ENCODE data around the gene GLCE.
"Not testable (repeated sequence)": the region's sequence is repeated elsewhere in the genome, so short reads cannot be mapped to it uniquely, and the experiment has no call there.

The GLCE gene

GRCh38 chr15:69145149-69145693 lies 15.2 kb upstream of the GLCE start:
- H3K4me3 ChIP-seq (ENCODE audit: low read length): no peak overlapping the region
- no peak for TF ChIP-seq ZNF274 (IDR thresholded peaks at IDR 0.05; ENCODE audit: low read depth, low read length)

DNA sequence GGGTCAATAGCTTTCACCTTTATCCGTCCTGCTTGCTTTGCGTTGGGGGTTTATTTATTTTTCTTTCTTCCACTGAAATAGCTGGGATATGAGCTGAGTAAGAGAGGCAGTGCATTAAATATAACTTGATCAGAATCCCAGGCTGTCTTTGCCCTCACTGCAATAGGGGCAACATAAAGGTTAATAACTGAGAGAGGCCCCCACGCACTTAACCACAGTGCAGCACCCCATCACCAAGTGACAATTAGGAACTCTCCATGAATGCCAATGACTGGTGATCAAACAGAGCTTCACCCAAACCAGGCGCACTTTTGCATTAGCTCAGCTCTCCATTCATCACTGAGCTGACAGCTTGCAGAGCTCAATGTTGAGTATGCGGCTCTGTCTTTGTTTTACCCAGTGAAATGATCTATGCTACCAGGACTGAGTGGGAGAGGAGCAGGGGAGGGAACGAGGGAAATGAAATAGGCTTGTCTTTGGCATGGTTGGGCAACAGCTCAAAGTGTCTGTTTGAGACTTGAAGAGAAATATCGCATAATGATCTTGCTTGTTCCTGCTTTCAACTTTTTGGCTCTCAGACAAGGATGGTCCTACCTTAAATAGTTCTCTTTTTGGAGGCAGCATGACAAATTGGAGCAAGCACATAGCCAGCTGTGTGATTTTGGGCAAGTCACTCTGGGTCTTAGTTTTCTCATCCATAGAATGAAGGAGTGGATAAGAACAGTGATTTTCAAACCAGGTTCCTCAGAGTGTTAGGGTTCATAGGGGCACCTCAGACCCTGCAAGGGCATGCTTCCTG lies 14.5 kb upstream of the GLCE start:
- no peak overlapping the region for H3K4me3 ChIP-seq (ENCODE audit: low read length)
- no peak for TF ChIP-seq ZNF274 (IDR thresholded peaks at IDR 0.05; ENCODE audit: low read depth, low read length)

GRCh38 chr15:69146724-69147435 lies 13.6 kb upstream of the GLCE start:
- no peak for TF ChIP-seq ZNF274 (IDR thresholded peaks at IDR 0.05; ENCODE audit: low read depth, low read length)
- H3K4me3 ChIP-seq (ENCODE audit: low read length): no peak overlapping the region

DNA sequence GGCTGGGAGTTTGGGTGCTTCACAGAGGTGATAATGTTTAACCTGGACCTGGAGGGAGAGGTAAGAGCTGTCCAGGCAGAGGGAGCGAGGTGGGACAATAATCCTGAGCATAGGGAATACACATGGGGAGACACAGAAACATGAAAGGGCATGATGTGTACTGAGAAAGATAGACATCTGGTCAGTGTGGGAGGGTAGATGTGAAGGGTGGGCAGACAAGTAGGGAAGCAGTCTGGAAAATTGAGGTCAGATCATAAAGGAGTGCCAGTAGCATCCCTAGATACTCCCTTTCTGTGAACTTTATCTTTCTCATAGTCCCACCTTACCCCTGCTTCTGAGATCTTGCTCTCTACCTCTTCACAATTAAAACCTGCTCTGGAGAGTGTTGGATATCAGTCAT lies 12.0 kb upstream of the GLCE start:
- no peak for TF ChIP-seq ZNF274 (IDR thresholded peaks at IDR 0.05; ENCODE audit: low read depth, low read length)
- H3K4me3 ChIP-seq (ENCODE audit: low read length): no peak overlapping the region

- no peak for TF ChIP-seq ZNF274 (IDR thresholded peaks at IDR 0.05; ENCODE audit: low read depth, low read length)
- no peak overlapping the region for H3K4me3 ChIP-seq (ENCODE audit: low read length)
Observed at GRCh38 chr15:69149163-69149562, 11.3 kb upstream of the GLCE start.

- TF ChIP-seq ZNF274 (IDR thresholded peaks at IDR 0.05; ENCODE audit: low read depth, low read length): no peak
Observed at GRCh38 chr15:69149803-69150202, 10.6 kb upstream of the GLCE start.

GRCh38 chr15:69150336-69150735 lies 10.1 kb upstream of the GLCE start:
- TF ChIP-seq ZNF274 (IDR thresholded peaks at IDR 0.05; ENCODE audit: low read depth, low read length): no peak
- H3K4me3 ChIP-seq (ENCODE audit: low read length): no peak overlapping the region

More at GRCh38 chr15:69149803-69150202, 10.6 kb upstream of the GLCE start:
- H3K4me3 ChIP-seq (ENCODE audit: low read length): no peak overlapping the region

DNA sequence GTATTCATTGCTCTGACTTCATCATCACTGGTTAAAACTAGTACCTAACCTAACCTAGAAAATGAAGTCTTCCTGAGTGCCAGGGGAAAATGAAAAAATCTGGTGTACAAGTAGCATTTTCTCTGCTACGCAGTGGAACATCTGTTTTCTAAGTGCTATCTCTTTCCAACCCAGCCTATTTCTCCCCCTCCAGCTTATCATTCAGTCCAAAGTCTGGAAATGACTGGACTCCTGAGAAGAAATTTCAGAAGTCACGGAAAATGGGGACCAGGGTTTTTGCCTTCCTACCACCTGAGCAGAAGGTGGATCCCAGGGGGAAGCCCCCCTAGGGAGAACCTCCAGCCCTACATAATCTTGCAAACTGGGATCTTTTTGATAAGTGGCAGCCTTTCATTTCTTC lies 9.6 kb upstream of the GLCE start:
- H3K4me3 ChIP-seq (ENCODE audit: low read length): no peak overlapping the region
- TF ChIP-seq ZNF274 (IDR thresholded peaks at IDR 0.05; ENCODE audit: low read depth, low read length): no peak

DNA sequence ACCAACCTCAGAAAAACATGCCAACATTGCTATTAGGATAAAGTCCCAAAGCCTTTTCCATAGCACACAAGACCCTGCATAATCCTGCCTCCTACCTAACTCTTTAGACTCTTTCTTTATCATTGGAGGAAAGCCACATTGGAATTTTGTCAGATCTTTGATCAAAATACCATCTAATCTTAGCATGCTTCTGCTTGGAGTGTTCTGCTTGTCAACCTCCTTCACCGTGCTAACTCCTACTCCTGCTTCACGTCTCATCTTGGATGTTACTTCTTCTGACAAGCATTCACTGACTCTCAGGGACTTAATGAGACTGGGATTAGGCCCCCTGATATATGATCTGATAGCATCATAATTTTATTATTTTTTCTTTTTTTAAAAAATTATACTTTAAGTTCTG lies 7.4 kb upstream of the GLCE start:
- H3K4me3 ChIP-seq (ENCODE audit: low read length): no peak overlapping the region
- TF ChIP-seq ZNF274 (IDR thresholded peaks at IDR 0.05; ENCODE audit: low read depth, low read length): no peak

- H3K4me3 ChIP-seq (ENCODE audit: low read length): not testable (repeated sequence)
Observed at GRCh38 chr15:69153587-69153986, 6.8 kb upstream of the GLCE start.

DNA sequence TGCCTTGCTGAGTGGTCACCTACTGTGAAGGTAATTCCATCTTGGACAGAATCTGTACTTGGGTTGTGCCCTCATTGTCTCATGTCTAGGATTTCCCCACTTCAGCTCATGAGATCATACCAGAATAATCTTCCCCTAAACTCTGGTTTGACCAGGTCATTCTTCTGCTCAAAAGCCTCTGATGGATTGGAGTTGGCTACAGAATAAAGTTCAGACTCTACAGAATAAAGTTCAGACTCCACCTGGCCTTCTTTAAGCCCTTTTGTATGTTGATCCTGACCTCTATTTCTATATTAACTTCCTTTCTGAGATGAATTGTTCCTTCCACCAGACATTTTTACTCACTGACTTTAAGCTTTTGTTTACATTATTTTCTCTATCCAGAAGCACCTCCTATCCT lies 6.4 kb upstream of the GLCE start:
- H3K4me3 ChIP-seq (ENCODE audit: low read length): no peak overlapping the region
- no peak for TF ChIP-seq ZNF274 (IDR thresholded peaks at IDR 0.05; ENCODE audit: low read depth, low read length)

DNA sequence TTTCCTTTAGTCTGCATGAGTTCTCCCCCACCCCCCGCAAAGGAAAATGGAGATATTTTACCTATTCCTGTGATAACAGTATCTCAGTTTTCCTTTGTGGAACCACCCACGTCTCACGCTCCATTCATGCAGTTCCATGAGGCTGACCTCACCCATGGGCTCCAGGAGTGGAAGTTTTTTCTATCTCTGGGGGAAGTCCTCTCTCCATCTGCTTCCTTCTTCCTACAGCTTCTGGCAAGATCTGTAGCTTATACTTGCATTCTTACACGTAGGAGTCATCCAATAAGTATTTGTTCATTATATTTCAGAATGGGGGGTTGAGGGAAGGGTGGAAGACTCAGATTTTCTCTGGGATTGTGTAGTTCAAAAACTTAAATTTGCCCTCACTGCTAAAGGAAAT lies 5.8 kb upstream of the GLCE start:
- no peak overlapping the region for H3K4me3 ChIP-seq (ENCODE audit: low read length)
- TF ChIP-seq ZNF274 (IDR thresholded peaks at IDR 0.05; ENCODE audit: low read depth, low read length): no peak

DNA sequence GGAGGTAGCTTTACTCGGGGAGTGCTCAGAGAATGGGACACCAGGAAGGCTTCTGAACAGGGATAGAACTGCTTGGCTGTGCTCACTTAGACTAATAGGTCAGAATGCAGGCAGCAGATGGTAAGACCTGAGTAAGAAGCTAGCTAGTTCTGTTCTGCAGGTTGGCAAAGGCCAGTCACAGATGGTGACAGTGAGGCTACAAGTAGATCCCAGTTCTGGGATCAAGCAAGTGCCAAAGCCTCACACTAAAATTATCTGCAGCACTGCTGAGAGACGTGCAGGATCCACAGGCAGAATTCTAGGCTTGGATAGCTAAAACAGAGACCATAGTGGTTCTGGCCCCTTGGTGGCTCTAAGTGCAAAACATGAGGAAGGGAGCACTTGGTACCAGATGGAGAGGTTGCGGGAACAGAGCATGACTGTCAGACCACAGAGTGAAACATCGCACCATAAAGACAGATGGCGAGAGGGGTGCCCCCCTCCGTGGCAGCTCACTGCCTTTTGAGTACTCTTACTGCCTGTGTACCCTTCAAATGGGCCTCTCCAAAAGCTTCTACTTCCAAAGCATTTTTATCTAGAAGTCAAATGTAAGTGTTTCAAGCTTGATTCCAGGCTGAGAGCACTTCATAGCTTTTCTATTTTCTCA lies 3.6 kb upstream of the GLCE start:
- no peak overlapping the region for H3K4me3 ChIP-seq (ENCODE audit: low read length)
- no peak for TF ChIP-seq ZNF274 (IDR thresholded peaks at IDR 0.05; ENCODE audit: low read depth, low read length)

DNA sequence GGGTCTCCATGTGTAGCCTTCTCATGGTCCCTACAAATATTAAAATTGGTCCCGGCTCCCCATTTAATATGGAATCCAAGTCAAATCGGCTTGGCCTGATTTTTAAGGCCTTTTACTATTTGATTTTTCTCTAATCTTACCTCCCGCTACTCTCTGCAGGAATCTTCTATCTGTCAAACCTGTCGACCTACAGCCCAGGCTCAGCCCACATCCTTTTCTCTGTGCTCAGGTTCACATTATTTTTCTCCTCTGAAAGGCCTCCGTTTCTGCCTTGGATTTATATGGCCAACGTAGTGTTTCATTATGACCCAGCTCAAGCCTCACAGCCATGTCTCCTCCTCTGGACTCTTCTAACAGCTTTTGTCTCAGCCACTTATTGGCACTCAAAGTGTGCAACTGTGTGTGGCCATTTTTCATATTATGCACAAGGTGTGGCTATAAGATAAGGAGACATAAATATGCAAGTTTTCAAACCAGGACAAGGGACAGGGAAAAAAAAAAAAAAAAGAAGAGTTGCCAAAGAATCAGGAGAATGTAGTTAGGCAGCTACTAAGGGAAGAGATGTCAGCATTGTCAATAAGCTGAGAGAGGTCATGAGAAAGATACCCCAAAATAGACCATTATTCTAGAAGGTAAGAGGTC lies 2.1 kb upstream of the GLCE start:
- H3K4me3 ChIP-seq (ENCODE audit: low read length): no peak overlapping the region
- no peak for TF ChIP-seq ZNF274 (IDR thresholded peaks at IDR 0.05; ENCODE audit: low read depth, low read length)
